ENCODE data around the gene HIGD2A.

GRCh38 chr5:176394881-176395675, 6.5 kb downstream of the HIGD2A start:
- no peak for TF ChIP-seq CTCF (conservative IDR thresholded peaks at IDR 0.05)
- no peak for TF ChIP-seq EZH2 (IDR thresholded peaks at IDR 0.05; ENCODE audit: low read depth)
